Stimulated activated CD4-positive, alpha-beta T cell treated with anti-CD3 and anti-CD28 coated beads, Interleukin-4, amount 100 ng/mL, for 4 hours (primary cell): ENCODE data around the gene PIGZ.

Source experiments
- DNase-seq, 2 experiments: peaks; one replicate each; pipeline ENCODE4 v3.0.0-alpha.2; 2020

Gene PIGZ

GRCh38 chr3:196901768-196902167 lies 66.9 kb downstream of the PIGZ start:
- DNase-seq: no peak
